Coronary artery (tissue), 2 donors: Measurements from ENCODE around the gene AGPAT3.
"Not testable (repeated sequence)": the region's sequence is repeated elsewhere in the genome, so short reads cannot be mapped to it uniquely, and the experiment has no call there.

ENCODE experiments used
- DNase-seq: peaks from one replicate; pipeline ENCODE4 v3.0.0-alpha.2; 2017; ENCODE audit warnings: low spot score
- H3K27ac ChIP-seq, 2 donors: fragments of 200-600 bp; sonication (generic); one replicate each; pipeline ENCODE4 v1.5.1; 2016 to 2019
- H3K4me3 ChIP-seq: fragments of 200-600 bp; sonication (generic); 2 replicates; pipeline ENCODE4 v1.5.1; 2016; ENCODE audit warnings: mild to moderate bottlenecking, moderate library complexity
- TF ChIP-seq, protein P1 (sequence below): fragments of 200-600 bp; sonication (generic); IDR thresholded peaks from one replicate; pipeline ENCODE4 v1.5.1; 2019; ENCODE audit warnings: antibody characterized with exemption

The AGPAT3 gene

DNA sequence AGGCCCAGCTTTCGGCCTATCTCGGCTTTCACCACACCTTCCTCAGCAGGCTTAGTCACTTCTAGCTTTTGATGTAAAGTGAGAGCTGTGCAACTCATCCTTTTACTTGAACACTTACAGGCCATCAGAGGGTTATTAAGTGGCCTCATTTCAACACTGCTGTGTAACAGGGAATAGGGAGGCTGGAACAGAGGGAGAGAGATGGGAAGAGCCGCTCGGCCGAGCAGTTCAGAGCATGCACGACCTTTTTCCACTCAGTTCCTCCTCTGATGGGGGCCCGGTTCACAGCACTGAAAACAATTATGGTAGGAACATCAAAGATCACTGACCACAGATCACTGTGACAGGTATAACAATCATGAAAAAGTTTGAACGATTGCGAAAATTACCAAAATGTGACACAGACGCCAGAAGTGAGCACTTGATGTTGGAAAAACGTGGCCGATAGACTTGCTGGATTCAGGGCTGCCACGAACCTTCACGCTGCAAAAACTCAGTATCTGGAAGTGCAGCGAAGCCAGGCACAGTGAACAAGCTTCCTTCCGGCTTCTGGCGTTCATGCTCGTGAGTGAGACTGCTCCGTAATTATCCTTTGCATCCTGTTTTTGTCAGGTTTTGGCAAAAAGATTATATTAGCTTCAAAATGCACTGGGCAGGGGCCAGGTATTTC, 28.6 kb downstream of the AGPAT3 start:
- H3K27ac ChIP-seq, result peak overlapping the region in 1 of 2 donors; percentile 5
- peak overlapping the region; percentile 17 for H3K4me3 ChIP-seq
- TF ChIP-seq, protein P1, sequence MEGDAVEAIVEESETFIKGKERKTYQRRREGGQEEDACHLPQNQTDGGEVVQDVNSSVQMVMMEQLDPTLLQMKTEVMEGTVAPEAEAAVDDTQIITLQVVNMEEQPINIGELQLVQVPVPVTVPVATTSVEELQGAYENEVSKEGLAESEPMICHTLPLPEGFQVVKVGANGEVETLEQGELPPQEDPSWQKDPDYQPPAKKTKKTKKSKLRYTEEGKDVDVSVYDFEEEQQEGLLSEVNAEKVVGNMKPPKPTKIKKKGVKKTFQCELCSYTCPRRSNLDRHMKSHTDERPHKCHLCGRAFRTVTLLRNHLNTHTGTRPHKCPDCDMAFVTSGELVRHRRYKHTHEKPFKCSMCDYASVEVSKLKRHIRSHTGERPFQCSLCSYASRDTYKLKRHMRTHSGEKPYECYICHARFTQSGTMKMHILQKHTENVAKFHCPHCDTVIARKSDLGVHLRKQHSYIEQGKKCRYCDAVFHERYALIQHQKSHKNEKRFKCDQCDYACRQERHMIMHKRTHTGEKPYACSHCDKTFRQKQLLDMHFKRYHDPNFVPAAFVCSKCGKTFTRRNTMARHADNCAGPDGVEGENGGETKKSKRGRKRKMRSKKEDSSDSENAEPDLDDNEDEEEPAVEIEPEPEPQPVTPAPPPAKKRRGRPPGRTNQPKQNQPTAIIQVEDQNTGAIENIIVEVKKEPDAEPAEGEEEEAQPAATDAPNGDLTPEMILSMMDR, result no peak
- DNase-seq, result no peak

DNA sequence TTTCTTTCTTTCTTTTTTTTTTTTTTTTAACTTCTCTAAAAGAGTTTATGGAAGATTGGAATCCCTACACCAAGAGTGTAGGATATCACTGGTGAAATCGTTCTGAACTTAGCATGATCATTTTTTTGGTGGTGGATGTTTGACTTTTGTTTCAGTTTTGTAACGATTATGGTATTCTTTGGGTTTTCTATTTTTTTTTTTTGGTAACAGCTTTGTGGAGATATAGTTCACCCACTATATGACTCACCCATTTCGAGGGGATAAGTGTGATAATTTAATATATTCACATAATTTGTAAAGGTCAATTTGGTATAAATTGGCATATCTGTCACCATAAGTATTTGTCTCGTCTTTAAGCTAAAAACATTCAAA, 29.2 kb downstream of the AGPAT3 start:
- H3K4me3 ChIP-seq, result no peak overlapping the region
- H3K27ac ChIP-seq, result no peak overlapping the region
- DNase-seq, result no peak
- TF ChIP-seq, protein P1, result no peak

DNA sequence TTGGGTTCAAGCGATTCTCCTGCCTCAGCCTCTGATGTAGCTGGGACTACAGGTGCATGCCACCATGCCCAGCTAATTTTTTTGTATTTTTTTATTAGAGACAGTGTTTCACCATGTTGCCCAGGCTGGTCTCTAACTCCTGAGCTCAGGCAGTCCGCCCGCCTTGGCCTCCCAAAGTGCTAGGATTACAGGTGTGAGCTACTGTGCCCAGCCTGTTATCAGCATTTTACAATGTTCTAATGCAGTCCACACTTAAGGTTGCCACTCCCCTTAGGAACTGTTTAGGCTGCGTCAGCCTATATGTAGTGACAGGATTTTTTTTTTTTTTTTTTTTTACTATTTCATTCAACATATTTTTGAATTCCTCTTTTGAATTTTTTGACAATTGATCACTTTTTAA, 30.2 kb downstream of the AGPAT3 start:
- TF ChIP-seq, protein P1, result no peak
- Histone ChIP-seq H3K4me3 (no peak overlapping the region), H3K27ac (no peak overlapping the region)
- DNase-seq, result no peak

DNA sequence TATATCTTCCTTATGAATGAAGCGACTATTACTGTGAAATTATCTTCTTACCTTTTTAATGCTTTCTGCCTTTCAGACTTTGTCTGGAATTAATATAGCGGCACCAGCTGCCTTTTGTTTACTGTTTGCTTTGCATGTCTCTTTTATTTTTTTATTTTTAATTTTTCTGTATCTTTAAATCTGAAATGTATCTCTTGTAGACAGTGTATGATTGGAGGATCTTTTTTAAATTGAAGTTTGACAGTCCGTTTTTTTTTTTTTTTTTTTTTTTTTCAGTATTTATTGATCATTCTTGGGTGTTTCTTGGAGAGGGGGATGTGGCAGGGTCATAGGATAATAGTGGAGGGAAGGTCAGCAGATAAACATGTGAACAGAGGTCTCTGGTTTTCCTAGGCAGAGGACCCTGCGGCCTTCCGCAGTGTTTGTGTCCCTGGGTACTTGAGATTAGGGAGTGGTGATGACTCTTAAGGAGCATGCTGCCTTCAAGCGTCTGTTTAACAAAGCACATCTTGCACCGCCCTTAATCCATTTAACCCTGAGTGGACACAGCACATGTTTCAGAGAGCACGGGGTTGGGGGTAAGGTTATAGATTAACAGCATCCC, 31.8 kb downstream of the AGPAT3 start:
- H3K27ac ChIP-seq, DNase-seq: not testable (repeated sequence)

DNA sequence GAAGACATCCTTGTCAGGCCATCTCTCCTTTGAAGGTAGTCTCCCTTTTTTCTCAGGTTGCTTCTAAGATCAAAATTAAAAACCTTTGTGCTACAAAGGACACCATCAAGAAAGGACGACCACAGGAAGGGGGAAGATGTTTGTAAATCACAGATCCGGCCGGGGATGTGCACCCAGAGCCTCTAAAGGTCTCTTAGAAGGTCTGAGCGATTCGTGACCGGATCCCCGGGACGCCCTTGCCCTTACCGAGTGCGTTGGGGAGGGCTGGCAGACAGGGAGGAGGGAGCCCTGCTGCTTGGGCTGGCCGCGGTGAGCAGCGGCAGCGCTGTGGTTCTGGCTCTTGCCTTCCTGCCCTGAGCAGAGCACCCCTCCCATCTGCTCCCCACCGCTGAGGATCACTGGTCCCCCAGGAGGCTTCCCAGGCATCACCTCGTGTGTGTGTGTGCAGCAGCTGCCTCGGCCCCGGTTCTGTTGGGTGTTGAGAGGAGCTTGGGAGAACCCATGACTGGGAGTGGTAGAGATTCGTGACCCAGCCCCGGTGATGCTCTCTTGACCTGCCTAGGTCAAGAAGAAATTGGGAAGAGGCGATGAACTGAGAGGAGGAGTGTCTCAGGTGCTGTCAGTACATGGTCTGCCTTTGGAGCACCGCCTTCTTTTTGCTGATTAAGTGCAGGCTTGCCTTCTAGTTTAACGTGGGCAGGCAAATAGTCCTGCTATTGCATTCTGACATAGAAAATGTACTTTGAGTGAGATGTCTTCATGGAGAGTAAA, 34.5 kb downstream of the AGPAT3 start:
- TF ChIP-seq, protein P1, result no peak
- Histone ChIP-seq H3K27ac (no peak overlapping the region), H3K4me3 (no peak overlapping the region)
- no peak for DNase-seq

More for the DNA sequence above, 31.8 kb downstream of the AGPAT3 start:
- not testable (repeated sequence) for H3K4me3 ChIP-seq

DNA sequence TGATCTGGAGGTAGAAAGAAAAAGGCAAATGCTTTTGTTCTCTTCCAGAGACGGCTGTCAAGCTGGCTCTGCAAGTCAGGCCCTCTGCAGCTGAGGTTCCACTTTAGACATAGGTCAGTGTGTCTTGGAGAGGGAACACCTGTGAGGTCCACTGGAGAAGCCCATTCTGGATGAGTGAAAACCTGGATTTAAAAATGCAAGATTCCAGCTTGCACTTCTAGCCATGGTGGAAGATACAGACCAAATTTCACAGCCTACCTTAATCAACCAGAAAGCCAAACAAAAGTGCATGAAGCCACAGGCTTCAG, 35.0 kb downstream of the AGPAT3 start:
- DNase-seq, result no peak
- Histone ChIP-seq H3K27ac (no peak overlapping the region), H3K4me3 (no peak overlapping the region)
- TF ChIP-seq, protein P1, result no peak

DNA sequence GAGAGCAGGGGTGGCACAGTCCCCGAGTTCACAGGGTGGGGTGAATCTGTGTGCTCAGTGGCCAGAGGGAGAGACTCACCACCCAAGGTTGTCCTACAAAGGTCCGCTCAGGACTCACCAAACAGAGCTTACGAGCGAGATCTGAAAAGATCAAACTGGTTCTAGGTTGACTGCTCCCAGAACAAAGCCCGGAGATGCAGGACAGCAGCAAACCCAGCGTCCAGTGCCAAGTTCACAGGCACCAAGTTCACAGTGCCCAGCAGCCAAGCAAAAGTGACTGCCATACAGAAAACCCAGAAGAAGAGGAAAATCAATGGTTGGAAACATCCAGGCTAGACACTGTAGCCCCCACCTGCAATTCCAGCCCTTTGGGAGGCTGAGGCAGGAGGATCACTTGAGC, 35.7 kb downstream of the AGPAT3 start:
- DNase-seq, result no peak
- no peak overlapping the region for H3K27ac ChIP-seq
- TF ChIP-seq, protein P1, result no peak
- no peak overlapping the region for H3K4me3 ChIP-seq
